K562 (cell line): Measurements from ENCODE around the gene PIK3C2B. TPM values are rescaled to one million over a fixed set of nuclear protein-coding genes. Genes with fewer than 3 reads are reported as not detected.
A peak's percentile ranks its signal among the peaks of the same experiment; 100 is the strongest.

Experiments used
- ATAC-seq: fragments of 200-7000 bp; cut with Tn5 transposase; 3 replicates; pipeline ENCODE4 v1.9.1; 2020; ENCODE audit warnings: moderate library complexity
- BruUV-seq: library from RNA; stranded (reverse); fragments of 400-500 nt; replicated peaks from 2 replicates; lab custom pipeline; 2021; lab: Mats Ljungman, UMichigan
- CTCF ChIA-PET: fragments of 300-600 bp; formaldehyde crosslinking; extraction: SDS; loops from one replicate; lab custom pipeline; 2021; ENCODE audit warnings: low intra/inter-chr PET ratio; lab: Yijun Ruan, JAX
- POLR2A ChIA-PET: fragments of 300-600, 350-650 bp; sonication (Branson Sonifier 250); formaldehyde crosslinking; extraction: SDS; loops from one replicate; lab custom pipeline; 2021; ENCODE audit warnings: antibody characterized with exemption, inconsistent platforms; lab: Yijun Ruan, JAX
- DNase-seq, 4 experiments: peaks; one replicate each; pipeline versions ENCODE4 v3.0.0 to v3.0.0-alpha.2; 2011 to 2018; ENCODE audit warnings: low spot score in 3 of 4, mixed read lengths in 3 of 4; ENCODE audit errors: extremely low read depth in 1 of 4
- FAIRE-seq: peaks from 2 replicates; lab custom pipeline; 2011; peaks lifted over from hg19 to GRCh38; lab: Jason Lieb, UNC
- H2AFZ ChIP-seq: 2 replicates; pipeline ENCODE4 v1.6.0; 2011; ENCODE audit warnings: low read depth, low read length, control low read depth, inconsistent platforms
- H3K27ac ChIP-seq: fragments of 200-600 bp; 3 replicates; pipeline ENCODE4 v1.8.0; 2011; ENCODE audit warnings: low read depth, mild to moderate bottlenecking, control low read depth, inconsistent platforms, low read length, moderate library complexity, mixed read lengths; ENCODE audit errors: extremely low read depth
- H3K27me3 ChIP-seq, 2 experiments: fragments of 300-600 bp in 1 of 2; 2 replicates in 1 of 2; 3 replicates in 1 of 2; pipeline versions ENCODE4 v1.6.0 to v1.8.0; 2011; ENCODE audit warnings: inconsistent platforms in 2 of 2, low read length in 2 of 2, mild to moderate bottlenecking in 1 of 2, mixed read lengths in 1 of 2, moderate library complexity in 1 of 2; ENCODE audit not compliant: control insufficient read depth in 2 of 2, insufficient read depth in 2 of 2
- H3K36me3 ChIP-seq: fragments of 300-600 bp; 3 replicates; pipeline ENCODE4 v1.8.0; 2011; ENCODE audit warnings: mild to moderate bottlenecking, low read length, inconsistent platforms; ENCODE audit not compliant: control insufficient read depth, insufficient read depth
- H3K4me1 ChIP-seq, 2 experiments: fragments of 200-600 bp in 1 of 2; replicated peaks in 1 of 2; 2 replicates in 1 of 2; 3 replicates in 1 of 2; pipeline versions ENCODE4 v1.5.1 to v1.8.0; 2011; ENCODE audit warnings: inconsistent platforms in 2 of 2, low read length in 2 of 2, mild to moderate bottlenecking in 1 of 2, mixed read lengths in 1 of 2, moderate library complexity in 1 of 2; ENCODE audit not compliant: control insufficient read depth in 2 of 2, insufficient read depth in 2 of 2
- H3K4me2 ChIP-seq: 2 replicates; pipeline ENCODE4 v1.6.1; 2011; ENCODE audit warnings: low read length, control low read depth, inconsistent platforms, mixed read lengths; ENCODE audit not compliant: insufficient read depth
- H3K4me3 ChIP-seq: fragments of 200-600 bp; sonication (generic), shearing (Covaris generic); 2 replicates; pipeline ENCODE4 v1.5.1; 2016; ENCODE audit warnings: control low read depth, inconsistent platforms
- H3K79me2 ChIP-seq: fragments of 200-600 bp; 3 replicates; pipeline ENCODE4 v1.8.0; 2011; ENCODE audit warnings: low read length, inconsistent platforms; ENCODE audit not compliant: control insufficient read depth, insufficient read depth
- H3K9ac ChIP-seq, 2 experiments: 2 replicates each; pipeline versions ENCODE4 v1.6.0 to v1.6.1; 2011; ENCODE audit warnings: low read depth in 2 of 2, low read length in 2 of 2, control low read depth in 1 of 2, inconsistent platforms in 1 of 2, mild to moderate bottlenecking in 1 of 2, mixed read lengths in 1 of 2; ENCODE audit not compliant: insufficient read depth in 1 of 2
- H3K9me1 ChIP-seq: one replicate; pipeline ENCODE4 v1.6.0; 2011; ENCODE audit warnings: inconsistent platforms, mild to moderate bottlenecking, low read length, moderate library complexity; ENCODE audit not compliant: control insufficient read depth, insufficient read depth
- H3K9me3 ChIP-seq: replicated peaks from 2 replicates; pipeline ENCODE4 v1.5.1; 2011; ENCODE audit warnings: low read depth, low read length, inconsistent platforms; ENCODE audit not compliant: control insufficient read depth, insufficient read depth
- H4K20me1 ChIP-seq: replicated peaks from 2 replicates; pipeline ENCODE4 v1.6.1; 2011; ENCODE audit warnings: low read length, inconsistent platforms, mixed read lengths; ENCODE audit not compliant: control insufficient read depth, insufficient read depth
- CHD1 ChIP-seq: fragments of 200-600 bp; sonication (generic); IDR thresholded peaks from one replicate; pipeline ENCODE4 v1.6.1; 2012; ENCODE audit warnings: mild to moderate bottlenecking, moderate library complexity, low read length, inconsistent platforms
- EGR1 ChIP-seq: fragments of 450-650 bp; conservative IDR thresholded peaks from 2 replicates; pipeline ENCODE4 v1.6.1; 2017; ENCODE audit warnings: mild to moderate bottlenecking
- KDM5B ChIP-seq: fragments of 200-600 bp; sonication (generic); IDR thresholded peaks from 2 replicates; pipeline ENCODE4 v1.6.1; 2012; ENCODE audit warnings: low read depth, mild to moderate bottlenecking, moderate library complexity, low read length, control low read depth, inconsistent platforms; ENCODE audit not compliant: insufficient replicate concordance
- SIN3A ChIP-seq, 2 experiments: fragments of 150-350 bp in 1 of 2; IDR thresholded peaks; 2 replicates each; pipeline ENCODE4 v1.6.1; 2011 to 2016; ENCODE audit warnings: borderline replicate concordance in 2 of 2, low read depth in 2 of 2, low read length in 2 of 2, mild to moderate bottlenecking in 2 of 2, moderate library complexity in 2 of 2; ENCODE audit not compliant: control insufficient read depth in 1 of 2
- ZNF311 ChIP-seq: fragments of 250-450 bp; sonication (Bioruptor Pico); IDR thresholded peaks from 2 replicates; pipeline ENCODE4 v1.4.0; 2020; ENCODE audit warnings: mild to moderate bottlenecking, moderate library complexity
- ZNF384 ChIP-seq: IDR thresholded peaks from 2 replicates; pipeline ENCODE4 v1.6.1; 2012; ENCODE audit warnings: low read depth, low read length, improper control_type of control experiment
- ZNF586 ChIP-seq: fragments of 450-650 bp; formaldehyde crosslinking; conservative IDR thresholded peaks from 2 replicates; pipeline ENCODE4 v1.4.0; 2020; ENCODE audit warnings: mild to moderate bottlenecking, moderate library complexity
- ZNF76 ChIP-seq: fragments of 250-450 bp; sonication (Bioruptor Pico); IDR thresholded peaks from 2 replicates; pipeline ENCODE4 v1.4.0; 2020; ENCODE audit warnings: mild to moderate bottlenecking, moderate library complexity, borderline replicate concordance
- WGBS: fragments of 100-300 bp; shearing (Covaris generic); methylation state at CpG from one replicate; pipeline ENCODE4 v1.1.6; 2016; ENCODE audit warnings: low coverage, mixed read lengths; ENCODE audit not compliant: insufficient coverage; ENCODE audit errors: missing lambda C conversion rate; 5-methylcytosine and 5-hydroxymethylcytosine counted together
- in situ Hi-C: fragments of 300-500 bp; cut with MboI; formaldehyde crosslinking; loops from 4 replicates; pipeline ENCODE4 v1.15.0; 2018; ENCODE audit warnings: inconsistent platforms, mixed read lengths
- intact Hi-C: fragments of 100-400 bp; cut with micrococcal nuclease; formaldehyde crosslinking; loops from 2 replicates; pipeline ENCODE4 v1.14.2; 2022
- polyA plus RNA-seq, 8 experiments: library from polyadenylated mRNA; depleted of rRNA in 4 of 8; stranded (reverse) in 5 of 8; unstranded in 3 of 8; fragments of >200 nt; fragmentation: Nextera tagmentation in 2 of 8; fragmentation: Illumina TruSeq in 1 of 8; extraction: Ambion mirVana in 2 of 8; extraction: Trizol in 1 of 8; gene quantifications; 2 replicates each; pipeline versions ENCODE4 v1.2.1 to v1.2.3, GENCODE V29; 2011 to 2014; ENCODE audit warnings: inconsistent platforms in 1 of 8, missing spikeins in 1 of 8
- total RNA-seq, 7 experiments: library from RNA; depleted of rRNA in 6 of 7; stranded (reverse); fragments of >200 nt in 6 of 7; fragmentation: Illumina TruSeq in 2 of 7; extraction: Trizol in 2 of 7; gene quantifications; 2 replicates each; pipeline versions ENCODE4 v1.2.1 to v1.2.3, GENCODE V29; 2011 to 2021; ENCODE audit warnings: low replicate concordance in 1 of 7
- TF ChIP-seq, protein P1 (sequence below), 2 experiments: fragments of 450-650 bp; conservative IDR thresholded peaks; 2 replicates each; pipeline ENCODE4 v1.6.1; 2017; ENCODE audit warnings: mild to moderate bottlenecking in 2 of 2, moderate library complexity in 2 of 2
- TF ChIP-seq, protein P2 (sequence below): IDR thresholded peaks from 2 replicates; pipeline ENCODE4 v1.6.1; 2011; ENCODE audit not compliant: insufficient read length; ENCODE audit errors: extremely low read depth
- TF ChIP-seq, protein P3 (sequence below), 2 experiments: IDR thresholded peaks; 2 replicates each; pipeline ENCODE4 v1.6.1; 2012; ENCODE audit warnings: improper control_type of control experiment in 2 of 2, low read depth in 2 of 2, low read length in 2 of 2, borderline replicate concordance in 1 of 2
- TF ChIP-seq, protein P4 (sequence below): fragments of 450-650 bp; IDR thresholded peaks from 2 replicates; pipeline ENCODE4 v1.6.1; 2016; ENCODE audit warnings: mild to moderate bottlenecking

Gene PIK3C2B
- total and polyA plus RNA-seq, 9 of the 15 experiments (the other 6 are each of a cell fraction or from before 2014, with no cell fraction given): 0.10 to 2.9 (median 0.72) TPM

DNA sequence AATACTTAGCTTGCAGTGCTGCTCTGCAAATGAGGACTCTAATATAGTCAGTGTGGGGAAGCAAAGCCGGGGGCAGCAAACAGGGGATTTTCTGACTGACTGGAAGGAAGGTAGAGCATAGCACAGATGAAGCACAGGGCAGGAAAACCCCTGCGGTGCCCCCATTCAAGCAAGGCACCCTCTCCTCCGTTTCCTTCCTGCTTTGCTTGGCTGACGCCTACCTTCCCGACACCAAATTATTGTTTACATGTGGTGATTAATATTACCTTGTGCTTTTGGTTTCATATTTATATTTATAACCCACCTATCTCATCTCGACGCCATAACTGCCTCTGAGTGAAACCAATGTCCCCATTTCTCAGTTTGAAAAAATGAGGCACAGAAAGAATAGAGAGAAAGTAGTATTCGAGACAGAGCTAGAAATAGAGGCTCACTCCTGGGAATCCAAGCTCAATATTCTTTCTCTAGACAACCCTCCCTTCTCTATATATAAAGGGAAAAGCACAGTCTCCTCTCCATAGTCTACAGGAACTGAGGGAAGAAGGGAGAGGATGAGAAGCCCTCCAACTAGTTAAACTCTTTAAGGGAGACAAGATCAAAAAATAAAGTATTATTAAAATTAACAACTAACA, 41.3 kb downstream of the PIK3C2B start:
- no TSS peak for BruUV-seq
- Histone ChIP-seq H3K79me2 (no peaks in the 10 kb centered on the region), H4K20me1 (0 out of 2 replicates have a peak, but pooled peaks cover 3% of the 10 kb centered on the region), H3K9ac (no peak overlapping the region), H3K4me1 (peaks cover 0 to 4% of the 10 kb centered on the region in 2 experiments; a peak in 1 of 5 replicates), H3K4me3 (no peak overlapping the region), H3K27me3 (peaks cover 40 to 60% of the 10 kb centered on the region in 2 experiments), H3K27ac (no peak overlapping the region), H3K9me3 (no peaks in the 10 kb centered on the region), H2AFZ (no peak overlapping the region), H3K36me3 (no peaks in the 10 kb centered on the region), H3K9me1 (no peaks in the 10 kb centered on the region), H3K4me2 (no peak overlapping the region)
- ChIA-PET CTCF (no interaction called here), POLR2A (interaction anchor here (0.9 to 1.4 kb wide), 4 partner anchors 10 to 25 kb away, joined by 3 to 5 read pairs (median 4); no protein-coding TSS in a partner anchor)
- no peak for ATAC-seq
- peak; percentile 48 for FAIRE-seq
- 12% methylated on average over 8 of the region's 8 CpGs for WGBS
- in situ Hi-C loops (no loop called here), intact Hi-C loops (no loop called here)
- no peak for DNase-seq
- no peak for TF ChIP-seq KDM5B
- TF ChIP-seq SIN3A (IDR thresholded peaks at IDR 0.05; ENCODE audit: borderline replicate concordance in 2 of 2, control insufficient read depth in 1 of 2, low read depth in 2 of 2, low read length in 2 of 2): no peak
- TF ChIP-seq, protein P1, sequence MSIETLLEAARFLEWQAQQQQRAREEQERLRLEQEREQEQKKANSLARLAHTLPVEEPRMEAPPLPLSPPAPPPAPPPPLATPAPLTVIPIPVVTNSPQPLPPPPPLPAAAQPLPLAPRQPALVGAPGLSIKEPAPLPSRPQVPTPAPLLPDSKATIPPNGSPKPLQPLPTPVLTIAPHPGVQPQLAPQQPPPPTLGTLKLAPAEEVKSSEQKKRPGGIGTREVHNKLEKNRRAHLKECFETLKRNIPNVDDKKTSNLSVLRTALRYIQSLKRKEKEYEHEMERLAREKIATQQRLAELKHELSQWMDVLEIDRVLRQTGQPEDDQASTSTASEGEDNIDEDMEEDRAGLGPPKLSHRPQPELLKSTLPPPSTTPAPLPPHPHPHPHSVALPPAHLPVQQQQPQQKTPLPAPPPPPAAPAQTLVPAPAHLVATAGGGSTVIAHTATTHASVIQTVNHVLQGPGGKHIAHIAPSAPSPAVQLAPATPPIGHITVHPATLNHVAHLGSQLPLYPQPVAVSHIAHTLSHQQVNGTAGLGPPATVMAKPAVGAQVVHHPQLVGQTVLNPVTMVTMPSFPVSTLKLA (conservative IDR thresholded peaks at IDR 0.05): no peak
- TF ChIP-seq, protein P2, sequence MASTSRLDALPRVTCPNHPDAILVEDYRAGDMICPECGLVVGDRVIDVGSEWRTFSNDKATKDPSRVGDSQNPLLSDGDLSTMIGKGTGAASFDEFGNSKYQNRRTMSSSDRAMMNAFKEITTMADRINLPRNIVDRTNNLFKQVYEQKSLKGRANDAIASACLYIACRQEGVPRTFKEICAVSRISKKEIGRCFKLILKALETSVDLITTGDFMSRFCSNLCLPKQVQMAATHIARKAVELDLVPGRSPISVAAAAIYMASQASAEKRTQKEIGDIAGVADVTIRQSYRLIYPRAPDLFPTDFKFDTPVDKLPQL: no peak
- TF ChIP-seq ZNF384: no peak
- TF ChIP-seq, protein P3, sequence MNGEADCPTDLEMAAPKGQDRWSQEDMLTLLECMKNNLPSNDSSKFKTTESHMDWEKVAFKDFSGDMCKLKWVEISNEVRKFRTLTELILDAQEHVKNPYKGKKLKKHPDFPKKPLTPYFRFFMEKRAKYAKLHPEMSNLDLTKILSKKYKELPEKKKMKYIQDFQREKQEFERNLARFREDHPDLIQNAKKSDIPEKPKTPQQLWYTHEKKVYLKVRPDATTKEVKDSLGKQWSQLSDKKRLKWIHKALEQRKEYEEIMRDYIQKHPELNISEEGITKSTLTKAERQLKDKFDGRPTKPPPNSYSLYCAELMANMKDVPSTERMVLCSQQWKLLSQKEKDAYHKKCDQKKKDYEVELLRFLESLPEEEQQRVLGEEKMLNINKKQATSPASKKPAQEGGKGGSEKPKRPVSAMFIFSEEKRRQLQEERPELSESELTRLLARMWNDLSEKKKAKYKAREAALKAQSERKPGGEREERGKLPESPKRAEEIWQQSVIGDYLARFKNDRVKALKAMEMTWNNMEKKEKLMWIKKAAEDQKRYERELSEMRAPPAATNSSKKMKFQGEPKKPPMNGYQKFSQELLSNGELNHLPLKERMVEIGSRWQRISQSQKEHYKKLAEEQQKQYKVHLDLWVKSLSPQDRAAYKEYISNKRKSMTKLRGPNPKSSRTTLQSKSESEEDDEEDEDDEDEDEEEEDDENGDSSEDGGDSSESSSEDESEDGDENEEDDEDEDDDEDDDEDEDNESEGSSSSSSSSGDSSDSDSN (IDR thresholded peaks at IDR 0.05; ENCODE audit: borderline replicate concordance in 1 of 2, low read depth in 2 of 2, low read length in 2 of 2): no peak
- TF ChIP-seq ZNF76 (CRISPR knock-in tag): no peak
- TF ChIP-seq, protein P4, sequence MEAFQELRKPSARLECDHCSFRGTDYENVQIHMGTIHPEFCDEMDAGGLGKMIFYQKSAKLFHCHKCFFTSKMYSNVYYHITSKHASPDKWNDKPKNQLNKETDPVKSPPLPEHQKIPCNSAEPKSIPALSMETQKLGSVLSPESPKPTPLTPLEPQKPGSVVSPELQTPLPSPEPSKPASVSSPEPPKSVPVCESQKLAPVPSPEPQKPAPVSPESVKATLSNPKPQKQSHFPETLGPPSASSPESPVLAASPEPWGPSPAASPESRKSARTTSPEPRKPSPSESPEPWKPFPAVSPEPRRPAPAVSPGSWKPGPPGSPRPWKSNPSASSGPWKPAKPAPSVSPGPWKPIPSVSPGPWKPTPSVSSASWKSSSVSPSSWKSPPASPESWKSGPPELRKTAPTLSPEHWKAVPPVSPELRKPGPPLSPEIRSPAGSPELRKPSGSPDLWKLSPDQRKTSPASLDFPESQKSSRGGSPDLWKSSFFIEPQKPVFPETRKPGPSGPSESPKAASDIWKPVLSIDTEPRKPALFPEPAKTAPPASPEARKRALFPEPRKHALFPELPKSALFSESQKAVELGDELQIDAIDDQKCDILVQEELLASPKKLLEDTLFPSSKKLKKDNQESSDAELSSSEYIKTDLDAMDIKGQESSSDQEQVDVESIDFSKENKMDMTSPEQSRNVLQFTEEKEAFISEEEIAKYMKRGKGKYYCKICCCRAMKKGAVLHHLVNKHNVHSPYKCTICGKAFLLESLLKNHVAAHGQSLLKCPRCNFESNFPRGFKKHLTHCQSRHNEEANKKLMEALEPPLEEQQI: no peak
- TF ChIP-seq ZNF586: no peak
- no peak for TF ChIP-seq CHD1
- no peak for TF ChIP-seq ZNF311 (CRISPR knock-in tag)
- no peak for TF ChIP-seq EGR1
